Endometrial microvascular endothelial cells (primary cell): ENCODE data around the gene ADISSP. TPM values are rescaled to one million over a fixed set of nuclear protein-coding genes. Genes with fewer than 3 reads are reported as not detected.

ENCODE experiments used
- in situ Hi-C: cut with HindIII; loops from 2 replicates; pipeline ENCODE4 v1.10.0; 2017; ENCODE audit warnings: low sequenced_read_pairs, low pct_unique_long_range_greater_than_20kb; ENCODE audit errors: inconsistent ontology term
- total RNA-seq: library from RNA; depleted of rRNA; stranded (reverse); fragments of >200 nt; gene quantifications from one replicate; pipeline ENCODE4 v1.2.3, GENCODE V29; 2015; ENCODE audit errors: inconsistent ontology term

Gene ADISSP
- total RNA-seq, 1 donor from 2014 or later = 85.9 TPM

DNA sequence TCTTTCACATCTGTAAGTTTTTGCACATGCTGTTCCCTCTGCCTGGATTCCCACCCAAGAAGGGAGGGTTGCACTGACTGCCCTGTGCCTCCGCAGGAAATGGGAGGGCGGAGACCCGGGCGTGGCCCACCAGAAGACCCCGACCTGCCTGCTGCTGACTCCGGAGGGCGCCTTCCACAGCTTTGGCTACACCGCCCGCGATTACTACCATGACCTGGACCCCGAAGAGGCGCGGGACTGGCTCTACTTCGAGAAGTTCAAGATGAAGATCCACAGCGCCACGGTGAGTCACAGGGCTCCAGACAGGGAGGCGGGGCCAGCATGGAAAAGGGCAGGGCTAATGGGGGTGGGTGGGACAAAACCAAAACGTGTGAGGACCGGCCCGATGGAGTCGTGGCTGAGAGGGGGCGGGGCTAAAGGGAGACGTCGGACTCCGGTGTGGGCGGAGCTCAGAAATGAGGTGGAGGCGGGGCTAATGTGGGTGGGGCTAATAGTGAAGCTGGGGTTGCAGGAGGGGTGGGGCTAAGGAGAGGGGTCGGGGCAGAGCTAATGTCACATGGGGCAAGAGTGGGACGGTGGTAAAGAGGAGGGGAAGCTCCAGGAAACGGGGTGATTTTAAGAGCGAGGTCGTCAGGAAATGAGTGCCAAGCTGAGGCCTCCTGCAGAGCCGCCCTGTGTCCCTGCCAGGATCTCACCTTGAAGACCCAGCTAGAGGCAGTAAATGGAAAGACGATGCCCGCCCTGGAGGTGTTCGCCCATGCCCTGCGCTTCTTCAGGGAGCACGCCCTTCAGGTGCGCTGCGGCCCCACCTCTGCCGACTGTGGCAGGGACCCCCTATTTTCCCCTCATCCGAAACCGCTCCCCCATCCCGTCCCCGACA is 22.5 kb downstream of the ADISSP start:
- in situ Hi-C loops = no loop called here

DNA sequence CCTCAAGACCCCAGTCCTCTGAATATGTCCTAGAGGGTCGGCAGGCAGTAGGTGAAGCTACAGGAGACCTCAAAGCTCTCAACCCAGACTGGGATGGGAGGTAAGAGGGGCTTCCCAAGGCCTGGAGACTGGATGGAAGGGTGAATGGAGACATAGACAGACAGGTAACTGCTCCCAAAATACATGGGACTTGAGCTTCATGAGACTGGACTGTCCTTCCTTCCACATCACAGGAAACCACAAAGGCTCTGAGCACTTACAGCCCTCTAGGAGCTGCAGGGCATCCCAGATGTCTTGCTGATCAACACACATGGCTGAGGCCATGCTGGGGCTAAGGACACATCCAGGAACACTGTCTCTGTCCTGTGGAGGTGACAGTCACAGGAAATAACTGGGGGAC is 23.5 kb downstream of the ADISSP start:
- in situ Hi-C loops = no loop called here

DNA sequence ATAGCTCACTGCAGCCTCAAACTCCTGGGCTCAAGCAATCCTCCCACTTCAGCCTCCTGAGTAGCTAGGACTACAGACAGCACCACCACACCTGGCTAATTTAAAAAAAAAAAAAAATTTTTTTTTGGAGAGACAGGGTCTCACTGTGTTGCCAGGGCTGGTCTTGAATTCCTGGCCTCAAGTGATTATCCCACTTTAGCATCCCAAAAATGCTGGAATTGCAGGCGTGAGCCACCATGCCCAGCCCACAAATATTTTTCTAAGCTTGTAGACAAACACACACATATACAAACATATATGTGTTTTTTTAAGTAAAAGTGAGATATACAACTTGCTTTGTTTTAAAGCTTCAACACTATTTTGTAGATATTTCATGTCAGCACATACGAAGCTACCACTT is 24.3 kb downstream of the ADISSP start:
- in situ Hi-C loops = no loop called here

DNA sequence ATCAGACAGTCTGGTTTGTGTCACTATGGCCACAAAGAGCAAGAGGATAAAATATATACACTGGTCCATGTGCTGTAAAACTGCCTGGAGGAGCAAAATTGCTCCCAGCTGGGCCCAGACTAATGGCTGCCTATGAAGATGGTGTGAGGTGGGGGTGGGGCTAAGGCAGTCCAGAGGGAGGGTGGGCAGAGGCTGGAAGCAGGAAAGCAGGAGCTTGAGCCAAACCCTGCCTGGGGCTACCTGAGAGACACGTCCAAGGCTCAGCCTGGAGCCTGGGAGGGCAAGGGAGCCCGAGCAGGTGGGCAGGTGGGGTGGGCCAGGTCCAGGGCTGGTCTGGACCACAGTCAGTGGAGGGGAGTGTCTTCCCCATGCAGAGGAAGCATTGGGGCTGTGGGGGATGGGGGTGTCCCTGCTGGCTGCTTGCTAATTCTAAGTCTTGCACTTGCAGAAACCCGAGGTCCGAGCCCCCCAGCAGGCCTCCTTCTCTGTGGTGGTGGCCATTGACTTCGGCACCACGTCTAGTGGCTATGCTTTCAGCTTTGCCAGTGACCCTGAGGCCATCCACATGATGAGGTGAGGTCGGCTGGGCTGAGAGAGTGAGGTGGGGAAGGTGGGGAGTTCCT is 25.6 kb downstream of the ADISSP start:
- in situ Hi-C loops = no loop called here

DNA sequence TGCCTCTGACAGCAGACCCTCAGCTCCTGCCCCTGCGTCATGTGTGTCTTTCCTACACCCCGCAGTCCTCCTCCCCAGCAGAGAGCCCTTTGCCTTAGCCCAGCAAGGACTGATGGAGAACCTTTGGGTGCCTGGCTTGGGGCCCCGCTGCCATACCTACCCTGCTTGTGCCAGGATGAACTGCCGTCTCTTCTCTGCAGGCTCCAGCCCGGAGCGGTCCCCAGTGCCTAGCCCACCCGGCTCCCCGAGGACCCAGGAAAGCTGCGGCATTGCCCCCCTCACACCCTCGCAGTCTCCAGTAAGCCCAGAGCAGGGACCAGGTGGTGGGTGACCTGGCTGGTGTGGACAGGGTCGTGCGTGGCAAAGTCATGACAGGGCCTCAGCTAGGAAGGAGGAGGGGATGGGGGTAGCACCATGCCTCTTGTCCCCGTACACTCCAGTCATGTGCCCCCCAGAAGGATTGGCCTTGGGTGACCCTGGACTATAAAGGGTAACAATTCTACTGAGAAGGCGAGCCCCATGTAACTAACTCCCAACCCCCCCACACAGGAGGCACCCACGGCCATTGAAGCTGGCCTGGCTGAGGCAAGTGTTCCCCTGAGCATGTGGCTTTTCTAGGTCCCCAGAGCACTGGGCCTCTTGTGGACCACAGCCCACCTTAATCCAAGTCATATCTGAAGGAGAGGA is 26.8 kb downstream of the ADISSP start:
- in situ Hi-C loops = no loop called here

DNA sequence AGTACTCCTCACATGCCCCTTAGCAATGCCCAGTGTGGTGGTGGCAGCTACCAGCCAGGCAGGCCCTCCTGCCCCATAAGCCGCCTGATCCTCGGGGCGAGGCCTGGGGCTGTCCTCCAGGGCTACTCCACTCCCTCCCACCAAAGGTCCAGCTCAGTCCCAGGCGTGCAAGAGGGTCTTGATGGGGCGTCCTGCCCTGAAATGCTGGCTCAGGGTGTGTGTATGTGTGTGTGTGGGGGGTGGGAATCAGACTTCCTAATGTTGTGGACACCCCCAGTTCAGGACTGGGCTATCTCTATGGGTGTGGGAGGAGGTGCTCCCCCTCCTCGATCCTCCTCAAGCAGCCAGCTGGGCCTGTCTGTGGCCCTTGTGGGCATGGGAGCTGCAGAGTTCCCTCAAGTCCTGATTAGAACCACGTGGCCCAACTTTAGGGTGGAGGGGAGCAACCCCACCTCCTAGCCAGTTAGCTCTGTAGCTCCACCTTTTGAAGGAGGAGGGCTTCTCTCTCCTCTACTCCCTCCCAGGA is 27.6 kb downstream of the ADISSP start:
- in situ Hi-C loops = no loop called here

DNA sequence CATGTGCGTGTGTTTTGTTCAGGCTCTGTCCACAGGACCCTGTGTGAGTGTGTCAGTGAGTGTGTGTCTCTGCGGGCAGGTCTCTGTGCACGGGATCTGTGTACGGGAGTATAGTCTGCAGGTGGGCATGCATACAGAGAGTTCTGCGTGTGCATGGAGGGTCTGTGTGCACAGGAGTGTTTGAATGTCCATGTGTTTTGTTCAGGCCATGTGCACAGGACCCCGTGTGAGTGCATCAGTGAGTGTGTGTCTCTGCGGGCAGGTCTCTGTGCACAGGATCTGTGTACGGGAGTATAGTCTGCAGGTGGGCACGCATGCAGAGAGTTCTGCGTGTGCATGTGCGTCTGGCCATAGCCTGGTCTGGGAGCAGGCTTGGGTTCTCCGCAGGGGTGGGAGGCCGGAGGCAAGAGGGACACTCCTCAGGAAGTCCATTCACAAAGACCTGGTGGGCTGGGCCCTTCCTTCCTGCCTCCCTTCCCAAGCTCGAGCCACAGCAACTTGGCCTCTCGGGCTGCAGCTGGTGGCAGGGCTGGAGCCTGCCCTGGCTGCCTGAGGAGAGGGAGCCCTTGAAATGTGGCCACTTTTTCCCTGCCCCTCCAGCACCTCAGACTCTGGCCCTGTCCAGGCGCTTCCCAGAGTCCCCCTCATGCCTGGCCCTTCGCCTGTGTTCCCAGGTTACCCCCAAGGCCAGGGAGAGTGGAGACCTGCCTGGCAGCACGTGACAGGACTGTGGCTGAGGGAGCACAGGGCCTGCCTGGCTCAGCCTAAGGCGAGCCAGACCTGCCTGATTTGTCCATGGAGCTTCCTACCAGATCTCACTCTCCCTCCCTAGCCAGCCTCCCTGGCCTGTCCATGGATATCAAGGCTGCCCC is 28.3 kb downstream of the ADISSP start:
- in situ Hi-C loops = no loop called here

DNA sequence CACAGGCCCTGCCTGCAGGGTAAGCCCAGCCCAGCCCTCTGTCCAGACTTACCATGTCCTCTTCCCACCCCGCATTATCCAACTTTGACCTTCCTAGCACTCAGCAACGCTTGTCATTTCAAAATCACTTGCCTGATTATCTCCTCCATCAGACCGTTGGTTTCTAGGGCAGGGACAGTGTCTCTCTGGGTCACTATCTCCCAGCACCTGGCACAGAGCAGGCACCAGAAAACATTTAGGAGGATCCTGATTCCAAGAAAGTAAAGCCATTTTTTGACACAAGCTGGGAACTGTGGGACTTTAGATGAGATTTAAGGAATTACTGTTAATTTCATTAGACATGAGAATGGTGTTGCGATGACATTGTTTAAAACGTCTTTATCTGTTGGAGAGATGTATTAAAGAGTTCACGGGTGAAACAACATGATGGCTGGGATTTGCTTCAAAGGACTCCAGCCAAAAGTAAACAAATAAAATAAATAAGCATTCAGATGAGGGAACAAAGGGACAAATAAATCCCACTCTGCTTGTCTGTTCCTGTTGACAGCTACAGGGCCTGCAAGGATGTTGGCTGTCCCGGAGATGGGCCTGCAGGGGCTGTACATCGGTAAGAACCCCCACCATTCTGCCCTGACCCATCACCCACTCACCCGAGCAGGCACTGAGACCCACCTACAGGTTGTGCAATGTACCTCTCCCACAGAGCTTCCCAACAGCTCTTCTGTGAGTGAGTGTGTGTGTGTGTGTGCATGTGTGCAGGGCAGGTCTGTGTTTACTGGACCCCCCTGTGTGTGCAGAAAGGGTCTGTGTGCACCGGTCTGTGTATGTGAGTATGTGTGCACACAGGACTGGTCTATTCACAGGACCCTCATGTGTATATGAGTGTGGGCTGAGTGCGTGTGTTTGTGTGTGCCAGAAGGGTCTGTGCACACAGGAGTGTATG is 29.2 kb downstream of the ADISSP start:
- in situ Hi-C loops = no loop called here

DNA sequence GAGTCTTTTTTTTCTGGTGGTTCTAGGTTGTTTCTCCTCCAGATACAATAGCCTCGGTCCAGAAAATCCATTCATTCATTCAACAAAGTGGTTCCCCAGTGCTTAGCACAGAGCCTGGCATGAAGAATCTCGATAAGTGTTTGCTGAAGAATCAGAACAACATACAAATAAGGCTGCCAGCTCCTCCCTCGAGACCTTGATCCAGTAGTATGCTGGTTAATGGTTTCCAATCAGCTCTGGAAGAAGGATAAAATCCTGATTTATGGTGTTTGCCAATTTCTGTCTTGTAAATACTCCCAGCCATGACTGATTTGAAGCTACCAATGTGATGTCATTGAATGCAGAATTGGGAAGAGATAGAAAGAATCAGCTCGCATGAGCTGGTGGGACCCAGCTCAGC is 31.8 kb downstream of the ADISSP start:
- in situ Hi-C loops = no loop called here

DNA sequence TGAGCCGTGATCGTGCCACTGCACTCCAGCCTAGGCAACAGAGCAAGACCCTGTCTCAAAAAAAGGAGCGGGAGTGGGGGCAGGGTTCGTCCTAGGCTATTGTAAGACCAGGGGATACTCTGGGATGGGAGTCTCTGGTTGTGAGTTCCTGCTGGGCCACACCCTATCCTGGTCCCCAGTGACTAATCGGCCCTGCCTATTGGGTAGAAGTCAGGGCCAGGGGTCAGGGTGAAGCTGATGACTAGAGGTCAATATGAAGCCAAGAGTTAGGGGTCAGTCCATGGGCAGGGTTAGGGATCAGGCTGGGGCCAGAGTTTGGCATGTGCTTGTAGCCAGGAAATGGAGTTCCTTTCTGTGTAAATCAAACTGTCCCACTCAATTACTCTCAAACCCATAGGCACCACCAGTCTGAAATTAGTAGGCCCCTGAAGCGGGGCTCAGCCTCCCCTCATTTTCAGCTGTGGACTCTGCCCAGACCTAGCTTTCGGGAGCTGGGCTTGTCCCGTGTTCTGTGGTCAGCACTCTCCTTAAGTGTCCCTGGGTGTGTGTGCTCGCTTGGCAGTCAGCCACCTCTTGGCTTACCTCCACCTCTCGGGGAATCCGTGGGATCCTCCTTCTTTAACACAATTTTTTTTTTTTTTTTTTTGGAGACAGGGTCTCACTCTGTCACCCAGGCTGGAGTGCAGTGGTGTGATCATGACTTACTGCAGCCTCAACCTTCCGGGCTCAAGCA is 33.3 kb downstream of the ADISSP start:
- in situ Hi-C loops = no loop called here

DNA sequence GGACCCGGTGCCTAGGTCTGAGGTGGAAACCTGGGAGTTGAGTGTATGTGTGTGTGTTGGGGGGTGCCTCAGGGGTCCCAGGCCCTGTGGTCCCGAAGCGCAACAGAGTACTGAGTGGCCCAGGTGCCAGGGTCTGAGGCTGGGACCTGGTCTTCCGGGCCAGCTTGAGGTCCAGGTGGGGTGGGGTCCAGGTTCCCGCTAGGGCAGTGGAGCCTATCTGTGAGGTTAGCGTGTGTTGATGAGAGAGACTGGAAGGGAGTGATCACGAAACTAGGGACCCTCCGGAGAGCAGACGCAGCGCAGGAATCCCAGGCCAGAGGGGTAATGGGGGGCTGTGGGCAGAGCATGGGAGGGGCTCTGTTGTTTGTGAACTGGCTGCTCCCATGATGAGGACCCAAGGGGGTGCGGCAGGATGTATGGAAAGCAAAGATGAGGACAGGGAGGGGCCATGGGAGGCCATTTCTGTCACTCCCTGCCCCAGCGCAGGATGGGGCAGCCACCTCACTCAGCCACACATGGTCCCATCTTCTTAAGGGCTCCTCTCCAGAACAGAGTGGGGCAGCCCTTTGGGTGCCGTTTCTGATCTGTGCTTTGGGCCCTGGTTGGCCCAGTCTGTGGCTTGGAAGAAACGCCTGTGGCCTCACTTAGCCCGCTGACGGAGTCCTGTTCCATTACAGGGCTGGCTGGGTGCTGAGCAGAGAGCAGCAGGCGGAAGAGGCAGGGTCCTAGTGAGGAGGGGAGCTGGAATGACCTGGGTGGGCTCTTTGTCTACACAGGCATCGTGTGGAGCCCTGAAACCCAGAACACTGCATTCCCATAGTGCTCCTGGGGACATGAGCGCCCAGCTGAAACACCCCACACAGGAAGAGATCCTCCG is 34.2 kb downstream of the ADISSP start:
- in situ Hi-C loops = no loop called here

DNA sequence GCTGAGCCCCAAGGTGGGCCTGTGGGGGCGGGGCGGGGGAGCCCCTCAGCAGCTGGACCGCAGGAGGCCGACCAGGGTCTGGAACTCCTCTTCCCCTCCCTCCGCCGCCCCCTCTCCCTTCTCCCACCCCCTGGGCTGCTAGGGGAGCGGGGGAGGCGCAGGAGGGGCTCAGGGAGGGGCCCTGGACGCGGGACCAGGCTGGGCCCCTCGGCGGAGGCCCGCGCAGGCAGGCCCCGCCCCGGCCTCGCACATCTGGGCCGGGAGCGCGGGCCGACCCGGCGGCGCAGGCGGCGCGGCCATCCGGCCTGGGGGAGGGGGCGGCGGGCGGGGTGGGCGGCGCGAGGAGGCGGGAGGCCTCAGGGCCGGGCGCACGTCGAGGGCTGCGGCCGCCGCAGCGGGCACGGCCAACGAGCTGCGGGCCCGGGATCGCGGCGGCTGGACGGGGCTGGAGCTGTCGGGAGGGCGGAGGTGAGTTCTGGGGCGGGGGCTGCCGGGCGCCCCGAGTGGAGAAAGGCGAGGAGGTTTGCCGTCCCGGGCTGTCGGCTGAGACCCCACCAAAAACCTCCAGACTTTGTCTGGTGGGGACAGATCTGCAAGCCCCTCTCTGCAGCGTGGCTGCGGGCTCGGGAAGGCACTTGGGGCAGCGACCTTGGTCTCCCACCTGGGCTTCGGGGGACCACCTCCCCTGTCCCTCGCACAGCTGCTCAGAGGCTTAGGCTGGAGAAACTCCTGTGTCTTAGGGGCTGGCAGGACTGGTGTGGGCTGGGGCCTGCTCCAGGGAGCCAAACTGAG is 35.0 kb downstream of the ADISSP start, which contains the start of gene HSPA12B:
Gene HSPA12B (plus strand): TSS at position 359 of the 792 bp plus-strand sequence. CDS start 5,990 bp downstream, outside the sequence.
- in situ Hi-C loops = no loop called here

DNA sequence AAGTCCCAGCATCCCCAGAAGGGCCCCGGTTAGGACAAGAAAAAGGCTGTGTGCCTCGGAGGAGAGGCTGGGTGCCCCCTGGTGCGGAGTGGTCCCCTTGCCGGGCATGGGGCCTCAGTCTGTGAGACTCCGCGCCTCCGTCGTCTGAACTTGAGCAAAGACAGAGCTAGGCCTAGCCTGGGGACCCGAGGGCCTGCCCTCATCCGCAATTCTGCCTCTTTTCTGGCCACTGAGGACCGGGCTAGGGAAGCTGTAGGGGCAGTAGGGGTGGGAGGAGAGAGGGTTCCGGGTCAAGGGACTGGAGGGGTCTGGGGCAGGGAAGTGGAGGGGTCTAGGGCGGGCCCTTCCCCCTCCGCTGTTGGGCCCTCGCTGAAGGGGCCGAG is 35.6 kb downstream of the ADISSP start:
- in situ Hi-C loops = no loop called here

DNA sequence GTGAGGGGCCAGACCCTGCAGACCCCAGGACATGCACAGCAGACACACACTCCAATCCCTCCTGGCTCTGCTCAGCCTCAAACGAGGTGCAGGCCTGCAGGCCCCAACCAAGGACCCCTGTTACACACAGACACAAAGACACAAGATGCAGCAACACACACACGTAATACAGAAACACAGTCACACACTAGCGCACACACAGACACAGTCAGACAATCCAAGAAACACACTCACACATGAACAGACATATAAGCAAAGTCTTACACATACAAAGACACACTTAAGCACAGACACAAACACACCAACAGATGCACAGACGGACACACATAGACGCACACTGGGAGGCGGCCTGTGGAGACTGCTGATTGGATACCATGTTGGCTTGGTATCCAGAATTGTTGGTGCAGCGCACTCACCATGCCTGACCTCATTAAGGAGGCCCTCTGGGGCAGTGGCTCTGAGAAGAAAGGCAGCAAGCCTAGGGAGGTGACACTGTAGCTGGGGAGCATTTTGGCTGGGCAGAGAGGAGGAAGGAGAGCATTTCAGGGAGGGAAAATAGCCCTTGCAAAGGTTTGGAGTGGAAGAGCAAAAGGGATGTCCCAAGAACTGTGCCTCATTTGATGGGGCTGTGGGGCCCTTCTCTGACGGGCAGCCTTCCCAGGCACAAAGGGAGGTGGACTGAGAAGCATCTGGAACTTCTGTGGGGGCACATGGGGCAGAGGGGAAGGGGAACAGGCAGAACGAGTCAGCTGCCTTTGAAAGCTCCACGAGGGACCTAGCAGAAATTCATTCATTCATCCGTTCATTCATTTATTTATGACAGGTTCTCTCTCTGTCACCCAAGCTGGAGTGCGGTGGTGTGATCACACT is 36.5 kb downstream of the ADISSP start:
- in situ Hi-C loops = no loop called here
